Neural cell (in vitro differentiated cells): ENCODE data around the gene UBE2E3. TPM values are rescaled to one million over a fixed set of nuclear protein-coding genes. Genes with fewer than 3 reads are reported as not detected.

Source experiments
- H2AFZ ChIP-seq: fragments of 200-600, 300-800 bp; sonication (generic), shearing (Covaris generic); 2 replicates; pipeline ENCODE4 v1.6.0; 2014; ENCODE audit warnings: low read depth, mild to moderate bottlenecking, antibody characterized with exemption, low read length, moderate library complexity
- H3F3A ChIP-seq: fragments of 200-600 bp; shearing (Covaris generic); 2 replicates; pipeline ENCODE4 v1.6.1; 2016; ENCODE audit warnings: mild to moderate bottlenecking, moderate library complexity, mixed read lengths, antibody characterized with exemption, low read length; ENCODE audit not compliant: insufficient read depth, poor library complexity, severe bottlenecking
- H3K27ac ChIP-seq: fragments of 200-600, 300-800 bp; sonication (generic), shearing (Covaris generic); 2 replicates; pipeline ENCODE4 v1.5.1; 2014; ENCODE audit warnings: mild to moderate bottlenecking, low read length, moderate library complexity
- H3K27me3 ChIP-seq: fragments of 300-800, 200-600 bp; sonication (generic), shearing (Covaris generic); 2 replicates; pipeline ENCODE4 v1.6.0; 2014; ENCODE audit warnings: mild to moderate bottlenecking, low read depth, low read length, moderate library complexity; ENCODE audit not compliant: insufficient read depth
- H3K36me3 ChIP-seq: fragments of 300-800, 200-600 bp; sonication (generic), shearing (Covaris generic); 2 replicates; pipeline ENCODE4 v1.5.1; 2014; ENCODE audit warnings: mild to moderate bottlenecking, antibody characterized with exemption, low read length, moderate library complexity; ENCODE audit not compliant: insufficient read depth
- H3K4me2 ChIP-seq: fragments of 300-800, 200-600 bp; sonication (generic), shearing (Covaris generic); 2 replicates; pipeline ENCODE4 v1.6.0; 2014; ENCODE audit warnings: mild to moderate bottlenecking, low read length
- H3K4me3 ChIP-seq: fragments of 300-800, 200-600 bp; sonication (generic), shearing (Covaris generic); 2 replicates; pipeline ENCODE4 v1.5.1; 2014; ENCODE audit warnings: mild to moderate bottlenecking, low read length, moderate library complexity
- H3K79me2 ChIP-seq: fragments of 200-600 bp; shearing (Covaris generic); replicated peaks from 2 replicates; pipeline ENCODE4 v1.6.0; 2014; ENCODE audit warnings: mild to moderate bottlenecking, low read length, moderate library complexity; ENCODE audit not compliant: insufficient read depth
- H3K9ac ChIP-seq: fragments of 300-800, 200-600 bp; sonication (generic), shearing (Covaris generic); 2 replicates; pipeline ENCODE4 v1.6.1; 2016; ENCODE audit warnings: mild to moderate bottlenecking, low read length, mixed read lengths
- H3K9me2 ChIP-seq: fragments of 200-600 bp; shearing (Covaris generic); 2 replicates; pipeline ENCODE4 v1.6.1; 2016; ENCODE audit warnings: mild to moderate bottlenecking, low read length, mixed read lengths; ENCODE audit not compliant: insufficient read depth
- H3K9me3 ChIP-seq: fragments of 200-600, 300-800 bp; sonication (generic), shearing (Covaris generic); 2 replicates; pipeline ENCODE4 v1.6.1; 2016; ENCODE audit warnings: mild to moderate bottlenecking, mixed run types, low read length, moderate library complexity, mixed read lengths
- H4K20me1 ChIP-seq: fragments of 200-600 bp; shearing (Covaris generic); 2 replicates; pipeline ENCODE4 v1.6.1; 2016; ENCODE audit warnings: mild to moderate bottlenecking, mixed run types; ENCODE audit not compliant: insufficient read depth
- CTCF ChIP-seq: fragments of 450-650 bp; IDR thresholded peaks from 2 replicates; pipeline ENCODE4 v1.5.1; 2014; ENCODE audit warnings: antibody characterized with exemption, mild to moderate bottlenecking, moderate library complexity; ENCODE audit not compliant: poor library complexity, severe bottlenecking
- EP300 ChIP-seq: fragments of 450-650 bp; conservative IDR thresholded peaks from 2 replicates; pipeline ENCODE4 v1.6.1; 2014; ENCODE audit warnings: antibody characterized with exemption, mild to moderate bottlenecking, moderate library complexity; ENCODE audit not compliant: poor library complexity, severe bottlenecking
- EZH2 ChIP-seq: fragments of 200-600, 300-800 bp; shearing (Covaris generic), sonication (generic); IDR thresholded peaks from 2 replicates; pipeline ENCODE4 v1.6.1; 2014; ENCODE audit warnings: antibody characterized with exemption, low read length, borderline replicate concordance, mild to moderate bottlenecking; ENCODE audit not compliant: insufficient read depth, poor library complexity, severe bottlenecking
- MXI1 ChIP-seq: fragments of 450-650 bp; conservative IDR thresholded peaks from 2 replicates; pipeline ENCODE4 v1.6.1; 2014; ENCODE audit warnings: antibody characterized with exemption, mild to moderate bottlenecking; ENCODE audit not compliant: poor library complexity, severe bottlenecking
- POLR2AphosphoS5 ChIP-seq: IDR thresholded peaks from 2 replicates; pipeline ENCODE4 v1.6.1; 2012
- RAD21 ChIP-seq: fragments of 450-650 bp; conservative IDR thresholded peaks from 2 replicates; pipeline ENCODE4 v1.6.1; 2014; ENCODE audit warnings: antibody characterized with exemption, mild to moderate bottlenecking, moderate library complexity
- REST ChIP-seq: IDR thresholded peaks from 2 replicates; pipeline ENCODE4 v1.6.1; 2012; ENCODE audit warnings: borderline replicate concordance
- SMC3 ChIP-seq: fragments of 450-650 bp; conservative IDR thresholded peaks from 2 replicates; pipeline ENCODE4 v1.6.1; 2014; ENCODE audit warnings: antibody characterized with exemption, mild to moderate bottlenecking, moderate library complexity; ENCODE audit not compliant: poor library complexity
- TAF1 ChIP-seq: IDR thresholded peaks from 2 replicates; pipeline ENCODE4 v1.6.1; 2012; ENCODE audit warnings: low read depth
- polyA plus RNA-seq: library from polyadenylated mRNA; depleted of rRNA; stranded (reverse); fragments of >200 nt; gene quantifications from 2 replicates; pipeline ENCODE4 v1.2.3, GENCODE V29; 2014

Gene UBE2E3
- polyA plus RNA-seq, 1 donor from 2014 or later = 337 TPM

- Histone ChIP-seq H3K36me3 (no peaks in the 10 kb centered on the region), H3K4me3 (no peak overlapping the region), H3K9me2 (no peaks in the 10 kb centered on the region), H3K9me3 (no peaks in the 10 kb centered on the region), H4K20me1 (no peaks in the 10 kb centered on the region), H3K27me3 (no peaks in the 10 kb centered on the region), H3K9ac (no peak overlapping the region), H3F3A (no peaks in the 10 kb centered on the region), H3K79me2 (no peaks in the 10 kb centered on the region), H3K4me2 (no peak overlapping the region), H2AFZ (no peak overlapping the region), H3K27ac (no peak overlapping the region)
- no peak for TF ChIP-seq CTCF
- TF ChIP-seq SMC3 = no peak
- no peak for TF ChIP-seq POLR2AphosphoS5
Observed at GRCh38 chr2:181106229-181106628, 125.8 kb downstream of the UBE2E3 start.

- no peaks in the 10 kb centered on the region for H4K20me1 ChIP-seq
- no peak overlapping the region for H3K9ac ChIP-seq
- H3K9me2 ChIP-seq = no peaks in the 10 kb centered on the region
- H3K79me2 ChIP-seq = no peaks in the 10 kb centered on the region
- no peak overlapping the region for H2AFZ ChIP-seq
- TF ChIP-seq CTCF = no peak
- TF ChIP-seq REST = no peak
- no peak for TF ChIP-seq SMC3
- TF ChIP-seq EZH2 = no peak
- no peak for TF ChIP-seq RAD21
- no peak for TF ChIP-seq MXI1
- no peak for TF ChIP-seq TAF1
- no peak for TF ChIP-seq POLR2AphosphoS5
- no peak for TF ChIP-seq EP300
- H3K27ac ChIP-seq = no peak overlapping the region
- no peak overlapping the region for H3K4me2 ChIP-seq
- no peaks in the 10 kb centered on the region for H3F3A ChIP-seq
- no peaks in the 10 kb centered on the region for H3K36me3 ChIP-seq
- H3K9me3 ChIP-seq = no peaks in the 10 kb centered on the region
- no peak overlapping the region for H3K4me3 ChIP-seq
- H3K27me3 ChIP-seq = no peaks in the 10 kb centered on the region
Observed at GRCh38 chr2:181106789-181107627, 126.6 kb downstream of the UBE2E3 start.
